Spleen (tissue), 11 donors: ENCODE results near the gene TMEM30A. TPM values are rescaled to one million over a fixed set of nuclear protein-coding genes. Genes with fewer than 3 reads are reported as not detected.
A peak's percentile ranks its signal among the peaks of the same experiment; 100 is the strongest.

ENCODE experiments used
- DNase-seq: peaks from one replicate; pipeline ENCODE4 v3.0.0-alpha.2; 2020
- H3K27ac ChIP-seq, 8 donors: fragments of 200-600 bp; sonication (generic) in 7 of 8; 1 replicate in 4 of 8; 2 replicates in 4 of 8; pipeline versions ENCODE4 v1.5.0 to v1.8.0; 2016 to 2021; ENCODE audit warnings: inconsistent platforms in 4 of 8, mild to moderate bottlenecking in 4 of 8, moderate library complexity in 1 of 8
- H3K27me3 ChIP-seq, 7 donors: fragments of 200-600 bp; sonication (generic) in 6 of 7; replicated peaks in 1 of 7; 1 replicate in 4 of 7; 2 replicates in 3 of 7; pipeline versions ENCODE4 v1.5.0 to v1.8.0; 2016 to 2021; ENCODE audit warnings: inconsistent platforms in 3 of 7, mild to moderate bottlenecking in 1 of 7
- H3K36me3 ChIP-seq, 6 donors: fragments of 200-600 bp; sonication (generic) in 5 of 6; 1 replicate in 4 of 6; 2 replicates in 2 of 6; pipeline versions ENCODE4 v1.5.0 to v1.8.0; 2016 to 2021; ENCODE audit warnings: inconsistent platforms in 2 of 6
- H3K4me1 ChIP-seq, 6 donors: fragments of 200-600 bp; sonication (generic) in 5 of 6; 1 replicate in 3 of 6; 2 replicates in 3 of 6; pipeline versions ENCODE4 v1.5.0 to v1.8.0; 2016 to 2021; ENCODE audit warnings: inconsistent platforms in 3 of 6
- H3K4me3 ChIP-seq, 8 donors: fragments of 200-600 bp; sonication (generic) in 7 of 8; 1 replicate in 4 of 8; 2 replicates in 4 of 8; pipeline versions ENCODE4 v1.5.0 to v1.8.0; 2016 to 2021; ENCODE audit warnings: inconsistent platforms in 4 of 8, mild to moderate bottlenecking in 4 of 8, moderate library complexity in 2 of 8
- H3K9me3 ChIP-seq, 8 donors: fragments of 200-600 bp; sonication (generic) in 7 of 8; 1 replicate in 4 of 8; 2 replicates in 4 of 8; pipeline versions ENCODE4 v1.5.0 to v1.8.0; 2016 to 2021; ENCODE audit warnings: inconsistent platforms in 4 of 8
- CTCF ChIP-seq, 11 experiments: fragments of 200-600 bp in 7 of 11; fragments of 450-650 bp in 4 of 11; sonication (generic) in 4 of 11; IDR thresholded peaks in 8 of 11; conservative IDR thresholded peaks in 3 of 11; 1 replicate in 7 of 11; 2 replicates in 4 of 11; pipeline versions ENCODE4 v1.4.0 to v1.8.0; 2016 to 2021; ENCODE audit warnings: antibody characterized with exemption in 11 of 11, inconsistent platforms in 4 of 11, mild to moderate bottlenecking in 1 of 11
- POLR2A ChIP-seq, 3 donors: fragments of 450-650 bp; IDR thresholded peaks; one replicate each; pipeline ENCODE4 v1.5.1; 2017; ENCODE audit warnings: antibody characterized with exemption in 3 of 3, mild to moderate bottlenecking in 1 of 3
- POLR2AphosphoS5 ChIP-seq, 3 donors: sonication (generic); formaldehyde crosslinking; IDR thresholded peaks; one replicate each; pipeline ENCODE4 v1.5.1; 2017; ENCODE audit warnings: antibody characterized with exemption in 3 of 3
- WGBS, 5 donors: extraction: QIAGEN DNeasy Blood & Tissue Kit in 3 of 5; methylation state at CpG; one replicate each; pipeline versions ENCODE4 v1.1.5 to v1.1.7; 2013 to 2018; 5-methylcytosine and 5-hydroxymethylcytosine counted together
- intact Hi-C: fragments of 100-400 bp; cut with DNase I; formaldehyde crosslinking; loops from one replicate; pipeline ENCODE4 v1.15.0; 2023; ENCODE audit warnings: low total_unique reads
- polyA plus RNA-seq, 3 donors: library from polyadenylated mRNA; stranded (reverse); fragments of 200-250 nt; gene quantifications; one replicate each; pipeline ENCODE4 v1.2.1, GENCODE V29; 2013
- total RNA-seq, 7 donors: library from RNA; depleted of rRNA in 3 of 7; stranded (reverse); fragments of >200 nt in 3 of 7; fragmentation: NEBNext Ultra II Directional in 4 of 7; extraction: Animal tissue kit (Norgen Biotek cat#: 25700) in 4 of 7; gene quantifications; one replicate each; pipeline versions ENCODE4 v1.1.0 to v1.2.1, GENCODE V29; 2016 to 2021
- donor health status: healthy with polysubstance abuse.
- donor health status: DM: no; HTN: no; CAD: no; lungs with moderate emphysema.
- donor health status: DM: no; HTN: no; CAD: no.
- donor health status: Bipolar disorder and iron deficiency.
- donor health status: healthy.
- donor health status: DM: no; HTN: no; CAD: no.
- donor health status: DM: yes; HTN: yes; CAD: no.

TMEM30A gene
- total and polyA plus RNA-seq, 10 donors = 19.9 to 111 (median 88.5) TPM

DNA sequence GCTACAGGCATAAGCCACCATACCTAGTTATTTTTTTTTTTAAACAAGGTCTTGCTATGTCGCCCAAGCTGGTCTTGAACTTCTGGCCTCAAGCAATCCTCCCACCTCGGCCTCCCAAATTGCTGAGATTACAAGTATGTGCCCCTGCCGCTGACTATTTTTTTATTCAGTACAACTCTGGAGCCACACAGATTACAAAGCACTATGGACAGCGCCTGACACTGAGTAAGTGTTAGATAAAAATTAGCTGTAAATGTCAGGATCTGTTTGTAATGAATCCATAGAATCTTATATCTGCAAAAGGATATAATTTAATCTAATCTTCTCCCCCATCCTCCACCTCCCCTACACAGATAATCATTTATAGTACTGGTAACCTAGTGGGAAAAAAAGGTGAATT, 63.5 kb downstream of the TMEM30A start:
- no peak for DNase-seq

GRCh38 chr6:75220357-75220756, 64.2 kb downstream of the TMEM30A start:
- Histone ChIP-seq H3K9me3 (no peaks in the 10 kb centered on the region), H3K4me1 (no peaks in the 10 kb centered on the region), H3K27me3 (peaks cover 0 to 5% (median 0%) of the 10 kb centered on the region in 7 donors), H3K27ac (no peak overlapping the region), H3K36me3 (no peaks in the 10 kb centered on the region), H3K4me3 (no peak overlapping the region)
- intact Hi-C loops = no loop called here
- TF ChIP-seq POLR2AphosphoS5 (IDR thresholded peaks at IDR 0.05) (no peak), CTCF (IDR thresholded peaks at IDR 0.05 in 8 of 11, conservative IDR thresholded peaks at IDR 0.05 in 3 of 11) (no peak), POLR2A (IDR thresholded peaks at IDR 0.05) (no peak)
- WGBS, 5 donors = 59 to 82% (median 64%) methylated on average over 1 of the region's 1 CpG
- no peak for DNase-seq

More for the DNA sequence above, 63.5 kb downstream of the TMEM30A start:
- WGBS, 5 donors = 87 to 95% (median 93%) methylated on average over 4 of the region's 4 CpGs
- peaks cover 0 to 5% (median 0%) of the 10 kb centered on the region in 7 donors for H3K27me3 ChIP-seq
- no peaks in the 10 kb centered on the region for H3K36me3 ChIP-seq
- TF ChIP-seq POLR2A (IDR thresholded peaks at IDR 0.05) = no peak
- no peak for TF ChIP-seq CTCF (IDR thresholded peaks at IDR 0.05 in 8 of 11, conservative IDR thresholded peaks at IDR 0.05 in 3 of 11)
- TF ChIP-seq POLR2AphosphoS5 (IDR thresholded peaks at IDR 0.05) = no peak
- no peaks in the 10 kb centered on the region for H3K4me1 ChIP-seq
- no peaks in the 10 kb centered on the region for H3K9me3 ChIP-seq
- H3K27ac ChIP-seq = no peak overlapping the region
- H3K4me3 ChIP-seq = no peak overlapping the region
- intact Hi-C loops = no loop called here

DNA sequence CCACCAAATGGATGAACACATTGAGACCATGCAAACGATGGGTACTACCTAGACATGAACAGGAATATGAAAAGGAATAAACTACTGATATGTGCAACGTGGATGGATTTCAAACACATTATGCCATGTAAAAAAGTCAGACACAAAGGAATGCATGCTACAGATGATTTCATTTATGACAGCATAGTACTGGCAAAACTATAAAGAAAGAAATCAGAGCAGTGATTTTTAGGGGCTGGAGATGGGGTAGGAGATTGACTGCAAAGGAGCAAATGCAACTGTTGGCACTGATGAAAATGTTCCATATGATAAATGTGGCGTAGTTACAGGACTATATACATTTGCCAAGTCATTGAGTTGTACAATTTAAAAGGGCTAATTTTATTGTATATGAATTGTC, 65.3 kb downstream of the TMEM30A start:
- TF ChIP-seq CTCF (IDR thresholded peaks at IDR 0.05 in 8 of 11, conservative IDR thresholded peaks at IDR 0.05 in 3 of 11) (no peak), POLR2AphosphoS5 (IDR thresholded peaks at IDR 0.05) (no peak), POLR2A (IDR thresholded peaks at IDR 0.05) (no peak)
- Histone ChIP-seq H3K36me3 (no peaks in the 10 kb centered on the region), H3K9me3 (no peaks in the 10 kb centered on the region), H3K27me3 (peaks cover 0 to under 1% (median 0%) of the 10 kb centered on the region in 7 donors), H3K4me1 (no peaks in the 10 kb centered on the region), H3K4me3 (no peak overlapping the region), H3K27ac (no peak overlapping the region)
- no peak for DNase-seq
- WGBS, 5 donors = 75 to 90% (median 89%) methylated on average over 3 of the region's 3 CpGs
- intact Hi-C loops = no loop called here

GRCh38 chr6:75217193-75217592, 67.4 kb downstream of the TMEM30A start:
- 21 to 38% (median 26%) methylated on average over 4 of the region's 4 CpGs for WGBS, 5 donors
- TF ChIP-seq POLR2A (IDR thresholded peaks at IDR 0.05) (no peak), CTCF (IDR thresholded peaks at IDR 0.05 in 8 of 11, conservative IDR thresholded peaks at IDR 0.05 in 3 of 11) (no peak)
- Histone ChIP-seq H3K4me1 (no peaks in the 10 kb centered on the region), H3K27ac (peak overlapping the region in 1 of 8 donors; percentile 11), H3K4me3 (no peak overlapping the region), H3K36me3 (no peaks in the 10 kb centered on the region), H3K9me3 (no peaks in the 10 kb centered on the region), H3K27me3 (peaks cover 0 to under 1% (median 0%) of the 10 kb centered on the region in 7 donors)
- intact Hi-C loops = no loop called here
- no peak for DNase-seq
